Activated T-helper 1 cell treated with anti-CD3 and anti-CD28 coated beads, Interleukin-12 subunit alpha, Interleukin-12 subunit beta, Interleukin-2, Interleukin-4 antibody, amounts not matched to agents 30 ng/mL and 10 ng/mL and 1 ng/mL, durations not matched to agents 14 hours and 24 hours and 36 hours (primary cell): ENCODE data around the gene HSD17B1. TPM values are rescaled to one million over a fixed set of nuclear protein-coding genes. Genes with fewer than 3 reads are reported as not detected.

Source experiments
- DNase-seq: peaks from one replicate; pipeline ENCODE4 v3.0.0; 2021; ENCODE audit warnings: low spot score
- H3K27ac Mint-ChIP-seq: one replicate; pipeline ENCODE4 v1.8.0; 2021; ENCODE audit warnings: mild to moderate bottlenecking, mixed read lengths
- H3K27me3 Mint-ChIP-seq: one replicate; pipeline ENCODE4 v1.8.0; 2022; ENCODE audit warnings: mild to moderate bottlenecking, moderate library complexity, mixed read lengths; ENCODE audit not compliant: insufficient read depth
- H3K36me3 Mint-ChIP-seq: one replicate; pipeline ENCODE4 v1.8.0; 2021; ENCODE audit warnings: low read depth, mixed read lengths
- H3K4me1 Mint-ChIP-seq: one replicate; pipeline ENCODE4 v1.8.0; 2021; ENCODE audit warnings: low read depth, mixed read lengths
- H3K4me3 Mint-ChIP-seq: one replicate; pipeline ENCODE4 v1.8.0; 2021; ENCODE audit warnings: mild to moderate bottlenecking, moderate library complexity, mixed read lengths
- H3K9me3 Mint-ChIP-seq: one replicate; pipeline ENCODE4 v1.8.0; 2021; ENCODE audit warnings: mixed read lengths
- intact Hi-C: fragments of 100-400 bp; cut with micrococcal nuclease; formaldehyde crosslinking; loops from one replicate; pipeline ENCODE4 v1.15.1; 2024
- total RNA-seq: library from RNA; stranded (reverse); gene quantifications from 2 replicates; pipeline ENCODE4 v1.2.3, GENCODE V29; 2022

Gene HSD17B1
- total RNA-seq, 1 donor from 2014 or later, result 0.78 TPM

- H3K9me3 Mint-ChIP-seq, result no peaks in the 10 kb centered on the region
- no peaks in the 10 kb centered on the region for H3K27me3 Mint-ChIP-seq
- no peaks in the 10 kb centered on the region for H3K4me1 Mint-ChIP-seq
- intact Hi-C loops, result no loop called here
- H3K27ac Mint-ChIP-seq, result no peak overlapping the region
- DNase-seq, result no peak
- H3K4me3 Mint-ChIP-seq, result no peak overlapping the region
- H3K36me3 Mint-ChIP-seq, result peaks cover 36% of the 10 kb centered on the region
These were observed 33.9 kb downstream of the HSD17B1 start for GRCh38 chr17:42586514-42587230.

- Mint-ChIP-seq H3K36me3 (peaks cover 26% of the 10 kb centered on the region), H3K9me3 (no peaks in the 10 kb centered on the region), H3K4me1 (no peaks in the 10 kb centered on the region), H3K4me3 (no peak overlapping the region), H3K27ac (no peak overlapping the region), H3K27me3 (no peaks in the 10 kb centered on the region)
- DNase-seq, result no peak
- intact Hi-C loops, result no loop called here
These were observed 38.2 kb downstream of the HSD17B1 start for GRCh38 chr17:42590886-42591285.

- Mint-ChIP-seq H3K4me3 (no peak overlapping the region), H3K4me1 (no peaks in the 10 kb centered on the region), H3K27ac (no peak overlapping the region), H3K9me3 (no peaks in the 10 kb centered on the region), H3K27me3 (no peaks in the 10 kb centered on the region), H3K36me3 (peaks cover 26% of the 10 kb centered on the region)
- intact Hi-C loops, result no loop called here
- no peak for DNase-seq
These were observed 38.7 kb downstream of the HSD17B1 start for GRCh38 chr17:42591411-42591810.

GRCh38 chr17:42596386-42596785 lies 43.7 kb downstream of the HSD17B1 start:
- DNase-seq, result no peak
- H3K27ac Mint-ChIP-seq, result no peak overlapping the region
- no peaks in the 10 kb centered on the region for H3K27me3 Mint-ChIP-seq
- no peaks in the 10 kb centered on the region for H3K4me1 Mint-ChIP-seq
- intact Hi-C loops, result no loop called here
- no peak overlapping the region for H3K4me3 Mint-ChIP-seq
- H3K36me3 Mint-ChIP-seq, result peaks cover 10% of the 10 kb centered on the region
- H3K9me3 Mint-ChIP-seq, result no peaks in the 10 kb centered on the region

GRCh38 chr17:42598905-42599304 lies 46.2 kb downstream of the HSD17B1 start:
- no peaks in the 10 kb centered on the region for H3K27me3 Mint-ChIP-seq
- no peaks in the 10 kb centered on the region for H3K4me1 Mint-ChIP-seq
- no peaks in the 10 kb centered on the region for H3K9me3 Mint-ChIP-seq
- H3K36me3 Mint-ChIP-seq, result peaks cover 8% of the 10 kb centered on the region
- DNase-seq, result no peak
- intact Hi-C loops, result no loop called here
- H3K4me3 Mint-ChIP-seq, result no peak overlapping the region
- H3K27ac Mint-ChIP-seq, result no peak overlapping the region

- no peak overlapping the region for H3K4me3 Mint-ChIP-seq
- H3K27me3 Mint-ChIP-seq, result no peaks in the 10 kb centered on the region
- intact Hi-C loops, result loop anchor here (10.0 kb wide), 1 partner anchor 401 kb away; the partner anchor contains the start of gene IFI35
- no peak overlapping the region for H3K27ac Mint-ChIP-seq
- peaks cover 39% of the 10 kb centered on the region for H3K4me1 Mint-ChIP-seq
- peaks cover 11% of the 10 kb centered on the region for H3K36me3 Mint-ChIP-seq
- DNase-seq, result no peak
- H3K9me3 Mint-ChIP-seq, result no peaks in the 10 kb centered on the region
These were observed 50.6 kb downstream of the HSD17B1 start for GRCh38 chr17:42603318-42603717.

Other genes starting within 250 kb of the HSD17B1 start
- gene STAT3, start 164.5 kb upstream of the HSD17B1 start, total RNA-seq, result 240 and 241 TPM in 2 replicates
- gene CAVIN1, start 129.7 kb upstream of the HSD17B1 start, total RNA-seq, result 0.91 and 0.96 TPM in 2 replicates
- gene ATP6V0A1, start 94.0 kb upstream of the HSD17B1 start, total RNA-seq, result 23.2 and 27.1 TPM in 2 replicates
- gene NAGLU, start 16.7 kb upstream of the HSD17B1 start, total RNA-seq, result 18.2 and 20.8 TPM in 2 replicates
- gene COASY, start 9.2 kb downstream of the HSD17B1 start, total RNA-seq, result 93.1 and 95.4 TPM in 2 replicates
- 74.1 and 75.4 TPM in 2 replicates for gene MLX, start 14.2 kb downstream of the HSD17B1 start, total RNA-seq
- gene PSMC3IP, start 24.8 kb downstream of the HSD17B1 start, total RNA-seq, result 27.6 and 31.5 TPM in 2 replicates
- 41.1 and 43.4 TPM in 2 replicates for gene RETREG3, start 56.5 kb downstream of the HSD17B1 start, total RNA-seq
- 90.0 and 95.2 TPM in 2 replicates for gene TUBG1, start 56.8 kb downstream of the HSD17B1 start, total RNA-seq
- 9.1 and 11.6 TPM in 2 replicates for gene TUBG2, start 106.4 kb downstream of the HSD17B1 start, total RNA-seq
- 0.52 and 0.76 TPM in 2 replicates for gene PLEKHH3, start 124.1 kb downstream of the HSD17B1 start, total RNA-seq
- 0.15 and 0.21 TPM in 2 replicates for gene CCR10, start 128.9 kb downstream of the HSD17B1 start, total RNA-seq
- 1.8 and 2.2 TPM in 2 replicates for gene CNTNAP1, start 129.6 kb downstream of the HSD17B1 start, total RNA-seq
- 35.6 and 40.0 TPM in 2 replicates for gene EZH1, start 192.1 kb downstream of the HSD17B1 start, total RNA-seq
- not detected in 2 replicates for gene RAMP2, start 208.3 kb downstream of the HSD17B1 start, total RNA-seq
- gene VPS25, start 220.5 kb downstream of the HSD17B1 start, total RNA-seq, result 93.6 and 97.0 TPM in 2 replicates
- gene WNK4, start 227.7 kb downstream of the HSD17B1 start, total RNA-seq, result 0.12 and 0.29 TPM in 2 replicates
- 53.5 and 59.3 TPM in 2 replicates for gene COA3, start 245.8 kb downstream of the HSD17B1 start, total RNA-seq
- not detected in 2 replicates for gene CNTD1, start 245.9 kb downstream of the HSD17B1 start, total RNA-seq